Measurements from ENCODE around the gene TLR1.
A peak's percentile ranks its signal among the peaks of the same experiment; 100 is the strongest.
"Not testable (repeated sequence)": the region's sequence is repeated elsewhere in the genome, so short reads cannot be mapped to it uniquely, and the experiment has no call there.

TLR1 gene, protein sequence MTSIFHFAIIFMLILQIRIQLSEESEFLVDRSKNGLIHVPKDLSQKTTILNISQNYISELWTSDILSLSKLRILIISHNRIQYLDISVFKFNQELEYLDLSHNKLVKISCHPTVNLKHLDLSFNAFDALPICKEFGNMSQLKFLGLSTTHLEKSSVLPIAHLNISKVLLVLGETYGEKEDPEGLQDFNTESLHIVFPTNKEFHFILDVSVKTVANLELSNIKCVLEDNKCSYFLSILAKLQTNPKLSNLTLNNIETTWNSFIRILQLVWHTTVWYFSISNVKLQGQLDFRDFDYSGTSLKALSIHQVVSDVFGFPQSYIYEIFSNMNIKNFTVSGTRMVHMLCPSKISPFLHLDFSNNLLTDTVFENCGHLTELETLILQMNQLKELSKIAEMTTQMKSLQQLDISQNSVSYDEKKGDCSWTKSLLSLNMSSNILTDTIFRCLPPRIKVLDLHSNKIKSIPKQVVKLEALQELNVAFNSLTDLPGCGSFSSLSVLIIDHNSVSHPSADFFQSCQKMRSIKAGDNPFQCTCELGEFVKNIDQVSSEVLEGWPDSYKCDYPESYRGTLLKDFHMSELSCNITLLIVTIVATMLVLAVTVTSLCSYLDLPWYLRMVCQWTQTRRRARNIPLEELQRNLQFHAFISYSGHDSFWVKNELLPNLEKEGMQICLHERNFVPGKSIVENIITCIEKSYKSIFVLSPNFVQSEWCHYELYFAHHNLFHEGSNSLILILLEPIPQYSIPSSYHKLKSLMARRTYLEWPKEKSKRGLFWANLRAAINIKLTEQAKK

DNA sequence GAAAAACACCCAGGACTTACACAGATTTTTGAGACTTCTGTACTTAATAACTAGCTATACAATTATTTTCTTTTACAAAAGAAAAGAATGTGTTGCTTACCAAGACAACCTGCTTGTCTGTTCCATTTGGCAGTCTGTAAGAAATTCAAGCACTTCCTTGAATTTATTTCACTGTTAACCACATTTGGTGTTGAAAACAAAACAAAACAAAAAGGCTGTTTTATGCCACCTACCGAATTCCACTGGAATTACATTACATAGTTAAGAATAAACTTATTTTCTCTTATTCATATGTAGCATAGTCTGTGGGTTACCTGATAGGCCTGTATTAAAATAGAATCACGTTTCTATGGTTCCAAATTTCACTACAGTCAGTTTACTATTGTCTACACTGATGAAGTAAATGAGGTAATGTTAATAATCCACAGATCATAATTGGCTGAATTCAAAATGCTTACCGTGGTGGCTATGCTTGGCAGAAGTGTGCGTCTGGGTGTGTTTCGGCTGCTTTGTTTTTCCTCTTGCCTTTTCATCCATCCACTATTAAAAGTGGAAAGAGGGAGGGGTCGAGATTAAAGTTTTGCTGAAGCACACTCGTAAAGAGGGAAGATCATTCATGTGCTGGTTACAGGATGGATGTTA, at the start of gene TLR1:
Gene TLR1 (minus strand): TSS at position 138 of the 642 bp plus-strand sequence. CDS start 5,960 bp downstream, outside the sequence.
- peak; percentile 12 for DNase-seq

DNA sequence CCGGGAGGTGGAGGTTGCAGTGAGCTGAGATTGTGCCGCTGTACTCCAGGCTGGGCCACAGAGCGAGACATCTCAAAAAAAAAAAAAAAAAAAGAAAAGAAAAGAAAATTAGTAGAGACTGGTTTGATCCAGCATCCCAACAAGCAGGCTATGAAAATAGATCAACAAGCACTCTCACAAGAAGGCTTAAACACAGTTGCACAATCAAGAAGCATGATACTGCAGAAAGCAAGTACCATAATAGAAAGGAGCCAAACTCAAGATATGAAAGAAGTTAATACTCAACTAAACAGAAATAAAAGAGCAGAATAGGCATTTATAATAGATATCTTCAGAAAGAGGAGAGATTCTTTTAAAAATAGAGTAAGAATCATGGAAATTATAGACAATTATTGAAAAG, 41.4 kb upstream of the TLR1 start:
- no peak for DNase-seq

DNA sequence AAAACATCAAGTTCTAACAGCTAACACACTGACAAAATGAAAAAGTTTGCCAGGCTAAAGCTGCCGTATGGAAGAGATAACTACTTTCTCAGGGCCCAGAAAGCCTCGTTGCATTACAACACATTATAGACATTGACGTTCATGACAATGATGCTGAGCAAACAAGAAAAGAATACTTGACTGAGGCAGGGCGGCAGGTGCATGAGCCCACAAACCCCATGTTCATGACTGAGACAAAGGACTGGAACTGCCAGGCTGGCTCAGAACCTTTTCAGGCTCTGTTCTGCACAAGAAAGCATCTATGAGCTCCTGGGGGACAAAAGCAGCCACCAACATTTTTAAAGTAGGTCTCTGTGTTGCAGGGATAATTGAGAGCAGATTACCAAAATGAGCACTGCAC, 38.4 kb upstream of the TLR1 start:
- DNase-seq: no peak

DNA sequence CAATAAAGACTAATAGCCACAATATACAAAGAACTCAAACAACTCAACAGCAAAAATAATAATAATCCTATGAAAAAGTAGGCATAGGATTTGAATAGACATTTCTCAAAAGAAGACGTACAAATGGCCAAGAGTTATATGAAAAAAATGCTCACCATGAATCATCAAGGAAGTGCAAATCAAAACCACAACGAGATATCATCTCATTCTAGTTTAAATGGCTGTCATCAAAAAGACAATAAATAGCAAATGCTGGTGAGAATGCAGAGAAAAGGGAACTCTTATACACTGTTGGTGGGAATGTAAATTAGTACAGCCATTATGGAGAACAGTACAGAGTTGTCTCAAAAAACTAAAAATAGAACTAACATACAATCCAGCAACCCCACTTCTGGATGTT, 33.3 kb upstream of the TLR1 start:
- DNase-seq: no peak

DNA sequence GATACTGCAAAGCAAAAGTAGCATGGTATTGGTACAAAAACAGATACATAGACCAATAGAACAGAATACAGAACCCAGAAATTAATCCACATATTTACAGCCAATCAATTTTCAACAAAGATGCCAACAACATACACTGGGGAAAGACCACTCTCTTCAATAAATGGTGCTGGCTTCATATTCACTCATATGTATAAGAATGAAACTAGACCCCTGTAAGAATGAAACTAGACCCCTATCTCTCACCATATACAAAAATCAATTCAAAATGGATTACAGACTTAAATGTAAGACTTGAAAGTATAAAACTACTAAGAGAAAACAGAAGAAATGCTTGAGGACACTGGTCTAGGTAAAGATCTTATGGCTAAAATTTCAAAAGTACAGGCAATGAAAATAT, 32.7 kb upstream of the TLR1 start:
- no peak for DNase-seq

DNA sequence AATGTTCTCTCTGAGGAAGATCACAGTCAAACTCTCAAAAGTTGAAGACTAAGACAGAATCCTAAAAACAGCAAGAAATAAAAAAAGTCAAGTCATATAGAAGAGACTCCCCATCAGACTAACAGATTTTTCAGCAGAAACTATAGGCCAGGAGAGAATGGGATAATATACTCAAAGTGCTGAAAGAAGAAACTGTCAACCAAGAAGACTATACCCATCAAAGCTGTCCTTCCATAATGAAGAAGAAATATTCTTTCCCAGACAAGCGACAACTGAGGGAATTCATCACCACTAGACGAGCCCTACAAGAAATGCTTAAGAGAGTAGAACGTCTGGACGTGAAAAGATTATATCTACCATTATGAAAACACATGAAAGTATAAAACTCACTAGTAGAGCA, 30.0 kb upstream of the TLR1 start:
- no peak for DNase-seq

DNA sequence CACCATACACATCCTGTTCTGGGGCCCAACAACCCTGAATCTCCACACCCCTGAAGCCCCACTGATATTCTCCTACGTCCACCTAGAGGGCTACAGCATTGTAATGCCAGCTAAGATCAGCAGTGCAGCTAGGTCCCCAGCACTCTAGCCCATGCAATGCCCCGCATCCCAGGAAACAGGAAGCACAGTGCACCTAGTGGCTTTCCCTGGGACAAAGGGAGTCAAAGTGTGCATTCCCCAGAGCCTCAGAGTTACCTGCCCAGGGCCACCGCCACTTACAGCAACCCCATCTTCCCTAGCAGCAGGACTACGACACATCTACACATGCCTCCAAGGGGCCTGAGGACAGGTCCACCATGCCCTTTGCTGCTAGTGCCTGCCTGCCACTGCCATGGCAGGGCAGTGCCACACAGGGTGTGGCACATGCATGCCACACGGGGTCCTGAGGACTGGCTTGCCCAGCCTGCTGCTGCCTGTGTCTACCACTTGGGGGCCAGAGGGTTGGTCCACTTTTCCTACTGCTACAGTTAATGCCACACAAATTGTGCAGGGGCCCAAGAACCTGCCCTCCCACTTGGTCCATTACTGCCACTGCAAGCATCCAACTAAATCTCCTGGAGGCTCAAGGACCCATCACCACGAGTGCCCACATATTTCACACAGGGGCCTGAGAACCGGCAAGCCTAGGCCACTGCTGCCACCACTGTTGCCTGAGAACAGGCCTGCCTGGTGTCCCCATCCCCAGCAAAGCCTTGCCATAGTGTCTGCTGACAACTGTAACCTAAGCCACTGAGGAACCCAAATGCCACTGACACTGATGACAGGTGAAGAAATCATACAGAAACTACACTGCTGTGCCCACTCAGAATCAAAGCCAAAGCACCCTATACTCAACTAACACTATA, 28.3 kb upstream of the TLR1 start:
- no peak for DNase-seq

DNA sequence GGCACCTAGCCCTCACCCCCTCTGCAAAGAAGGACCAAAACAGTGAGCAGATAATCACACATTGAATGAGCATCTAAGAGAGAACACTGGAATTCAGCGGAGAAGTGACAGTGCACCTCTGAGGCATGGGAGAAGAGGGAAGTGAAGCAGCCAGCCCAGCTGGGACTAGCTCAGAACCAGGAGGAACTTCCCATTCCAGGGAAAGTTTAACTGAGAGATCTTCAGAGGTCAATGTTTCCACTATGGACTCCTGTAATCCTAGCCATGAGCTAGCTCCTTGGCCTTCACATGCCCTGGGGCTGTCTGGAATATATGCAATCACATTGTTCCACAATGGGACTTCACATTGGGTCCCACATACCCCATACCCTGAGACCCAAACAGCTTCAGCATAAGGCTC, 27.6 kb upstream of the TLR1 start:
- no peak for DNase-seq

DNA sequence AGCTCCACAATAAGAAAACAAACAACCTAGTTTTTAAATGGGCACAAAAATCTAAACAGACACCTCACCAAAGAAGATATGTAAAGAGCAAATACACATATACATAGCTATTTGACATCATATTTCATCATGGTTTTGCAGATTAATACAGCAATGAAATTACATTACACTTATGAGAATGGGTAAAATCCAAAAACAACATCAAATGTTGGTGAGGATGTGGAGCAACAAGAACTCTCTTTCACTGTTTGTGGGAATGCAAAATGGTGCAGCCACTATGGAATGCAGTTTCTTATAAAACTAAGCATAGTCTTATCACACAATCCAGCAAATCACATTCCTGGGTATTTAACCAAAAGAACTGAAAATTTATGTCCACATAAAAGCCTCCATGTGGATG, 27.1 kb upstream of the TLR1 start:
- DNase-seq: no peak

DNA sequence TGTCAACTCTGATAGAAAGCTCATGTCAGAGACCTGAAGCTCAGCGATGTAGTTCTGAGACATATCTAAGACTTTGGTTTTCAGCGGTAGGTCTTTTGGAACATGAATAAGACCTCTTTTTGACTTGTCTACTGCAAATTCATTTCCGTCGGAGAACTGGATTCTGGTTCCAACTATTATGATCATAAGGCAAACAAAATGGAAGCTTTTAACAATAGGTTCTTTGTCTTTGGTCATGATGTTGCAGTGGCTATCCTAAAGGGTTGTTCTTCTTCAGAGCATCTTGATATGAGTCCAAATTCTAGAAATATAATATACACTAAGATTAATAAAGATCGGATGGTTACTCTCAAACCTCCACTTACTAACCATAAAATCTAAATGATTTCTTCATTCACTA, 24.6 kb upstream of the TLR1 start:
- no peak for DNase-seq

DNA sequence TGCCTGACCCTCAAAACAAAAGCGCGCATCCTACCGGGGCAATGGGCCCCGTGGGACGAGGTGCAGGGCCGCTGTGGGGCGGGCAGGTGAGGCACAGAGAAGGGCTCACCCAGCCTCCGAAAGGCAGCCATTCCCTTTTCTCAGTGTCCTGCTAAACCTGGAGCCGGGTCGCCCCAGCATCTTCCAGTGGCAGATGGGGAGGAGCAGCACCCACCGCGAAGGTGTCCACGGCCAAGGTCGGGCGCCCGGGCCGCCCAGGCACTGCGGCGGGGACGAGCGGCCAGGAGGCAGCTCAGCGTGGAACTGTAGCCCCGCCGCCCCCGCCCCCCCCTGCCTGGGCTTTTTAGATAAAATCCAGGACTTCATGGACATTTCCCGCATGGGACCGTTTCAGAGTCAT, 19.2 kb upstream of the TLR1 start:
- no peak for DNase-seq

DNA sequence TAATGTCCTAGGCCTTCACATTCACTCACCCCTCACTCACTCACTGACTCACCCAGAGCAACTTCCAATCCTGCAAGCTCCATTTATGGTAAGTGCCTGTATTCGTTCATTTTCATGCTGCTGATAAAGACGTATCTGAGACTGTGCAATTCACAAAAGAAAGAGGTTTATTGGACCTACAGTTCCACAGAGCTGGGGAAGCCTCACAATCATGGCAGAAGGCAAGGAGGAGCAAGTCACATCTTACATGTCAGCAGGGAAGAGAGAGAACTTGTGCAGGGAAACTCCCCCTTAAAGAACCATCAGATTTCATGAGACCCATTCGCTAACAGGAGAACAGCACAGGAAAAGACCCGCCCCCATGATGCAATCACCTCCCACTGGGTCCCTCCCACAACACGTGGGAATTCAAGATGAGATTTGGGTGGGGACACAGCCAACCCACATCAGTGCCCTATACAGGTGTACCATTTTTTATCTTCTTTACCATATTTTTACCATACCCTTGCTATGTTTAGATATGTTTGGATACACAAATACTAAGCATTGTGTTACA, 18.2 kb upstream of the TLR1 start:
- DNase-seq: no peak

DNA sequence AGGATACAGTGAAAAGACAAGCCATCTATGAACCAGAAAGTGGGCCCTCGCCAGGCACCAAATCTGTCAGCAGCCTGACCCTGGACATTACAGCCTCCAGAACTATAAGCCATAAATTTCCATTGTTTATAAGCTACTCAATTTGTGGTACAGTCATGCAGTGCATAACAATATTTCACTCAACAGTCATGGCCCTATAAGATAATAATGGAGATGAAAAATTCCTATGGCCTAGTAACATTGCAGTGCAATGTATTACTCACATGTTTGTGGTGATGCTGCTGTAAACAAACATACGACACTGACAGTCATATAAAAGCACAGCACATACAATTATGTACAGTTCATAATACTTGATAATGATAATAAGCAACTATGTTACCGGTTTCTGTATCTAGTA, 17.1 kb upstream of the TLR1 start:
- no peak for DNase-seq

DNA sequence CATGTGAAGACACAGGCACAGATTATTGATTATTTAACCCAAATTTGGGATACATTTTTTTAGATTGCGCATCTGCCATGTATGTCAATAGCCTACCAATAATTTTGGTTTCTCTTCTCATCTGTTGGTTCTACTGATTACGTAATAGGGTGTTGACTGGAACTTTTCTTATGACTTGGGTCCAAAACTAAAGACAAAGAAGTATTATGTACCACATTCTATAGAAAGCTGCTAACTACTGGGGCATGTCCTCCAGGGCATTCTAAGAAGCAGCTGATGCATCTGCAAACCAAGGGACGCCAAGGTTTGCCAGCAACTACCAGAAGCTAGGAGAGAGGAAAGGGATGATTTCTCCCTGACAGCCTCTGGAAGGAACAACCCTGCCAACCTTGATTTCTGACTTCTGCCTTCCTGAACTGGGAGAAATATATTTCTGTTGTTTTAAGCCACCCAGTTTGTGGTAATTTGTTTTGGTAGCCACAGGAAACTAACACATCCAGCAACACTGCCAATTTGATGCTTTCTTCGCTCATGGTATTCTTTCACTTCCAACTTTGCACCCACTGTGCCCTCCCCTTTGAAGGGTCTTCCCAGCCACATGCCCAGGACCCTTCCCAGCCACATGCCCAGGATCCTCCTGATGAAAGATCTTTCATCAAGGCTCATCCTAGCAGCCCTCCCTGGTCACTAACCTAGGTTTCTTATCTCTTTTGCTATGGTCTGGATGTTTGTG, 15.9 kb upstream of the TLR1 start:
- no peak for DNase-seq

DNA sequence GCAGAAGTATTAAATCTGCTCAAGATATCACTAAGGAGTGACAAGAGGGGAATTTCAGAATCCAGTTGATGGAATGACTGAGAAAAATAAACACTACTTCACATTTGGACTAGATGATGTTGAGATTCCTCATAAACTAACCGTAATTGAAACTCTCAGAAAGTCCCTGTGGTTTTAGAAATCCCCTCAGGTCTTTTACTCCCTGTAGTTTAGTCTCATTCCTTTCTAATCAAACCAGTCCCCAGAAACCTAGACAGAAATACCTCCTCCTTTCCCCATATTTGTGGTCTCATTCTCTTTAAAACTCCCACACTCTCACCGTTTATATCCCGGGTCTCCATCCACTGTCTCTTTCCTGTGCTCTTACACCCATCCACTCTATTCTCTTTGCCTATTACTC, 15.0 kb upstream of the TLR1 start:
- DNase-seq: no peak

DNA sequence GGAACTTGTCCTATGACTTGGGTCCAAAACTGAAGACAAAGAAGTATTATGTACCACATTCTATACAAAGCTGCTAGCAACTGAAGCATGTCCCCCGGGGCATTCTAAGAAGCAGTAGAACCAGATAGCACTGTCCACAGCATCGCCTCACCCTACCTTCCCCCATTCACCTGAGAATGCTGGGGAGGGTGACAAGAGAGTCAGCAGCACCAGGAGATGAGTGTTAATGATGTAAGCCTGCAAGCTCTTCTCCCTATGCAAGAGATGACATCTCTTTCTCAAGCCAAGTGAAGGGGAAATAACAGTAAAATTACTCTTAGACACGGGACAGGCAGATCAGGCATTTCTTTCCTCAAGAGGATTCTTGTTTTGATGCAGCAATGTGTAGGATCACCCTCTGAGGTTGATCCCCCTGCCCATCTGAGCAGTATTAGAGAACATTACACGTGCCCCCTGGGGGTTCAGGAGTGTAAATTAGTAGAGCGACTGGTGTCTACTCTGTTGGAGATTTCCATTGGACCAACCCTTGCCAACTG, 13.9 kb upstream of the TLR1 start:
- DNase-seq: no peak

DNA sequence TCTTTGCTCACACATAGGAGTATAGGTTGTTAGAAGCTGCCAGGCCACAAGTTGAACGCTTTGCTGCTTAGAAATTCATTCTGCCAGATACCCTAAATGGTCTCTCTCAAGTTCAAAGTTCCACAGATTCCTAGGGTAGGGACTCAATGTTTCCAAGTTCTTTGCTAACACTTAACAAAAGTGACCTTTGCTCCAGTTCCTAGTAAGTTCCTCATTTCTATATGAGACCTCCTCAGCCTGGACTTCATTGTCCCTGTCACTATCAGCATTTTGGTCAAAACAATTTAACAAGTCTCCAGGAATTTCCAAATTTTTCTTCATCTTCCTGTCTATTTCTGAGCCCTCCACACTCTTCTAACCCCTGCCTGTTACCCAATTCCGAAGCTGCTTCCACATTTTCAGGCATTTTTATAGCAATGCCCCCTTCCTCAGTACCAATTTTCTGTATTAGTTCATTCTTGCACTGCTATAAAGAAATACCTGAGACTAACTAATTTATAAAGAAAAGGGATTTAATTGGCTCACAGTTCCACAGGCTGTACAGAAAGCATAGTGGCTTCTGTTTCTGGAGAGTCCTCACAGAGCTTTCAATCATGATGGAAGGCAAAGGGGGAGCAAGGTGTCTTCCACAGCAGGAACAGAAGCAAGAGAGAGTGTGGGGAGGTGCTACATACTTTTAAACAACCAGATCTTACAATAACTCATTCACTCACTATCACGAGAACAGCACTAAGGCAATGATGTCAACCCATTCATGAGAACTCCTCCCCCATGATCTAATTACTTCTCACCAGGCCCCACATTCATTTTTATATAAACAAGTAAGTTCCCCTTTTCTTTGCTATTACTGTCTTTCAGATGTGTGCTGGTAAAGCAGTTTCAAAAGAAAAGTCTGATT, 11.5 kb upstream of the TLR1 start:
- DNase-seq: no peak

DNA sequence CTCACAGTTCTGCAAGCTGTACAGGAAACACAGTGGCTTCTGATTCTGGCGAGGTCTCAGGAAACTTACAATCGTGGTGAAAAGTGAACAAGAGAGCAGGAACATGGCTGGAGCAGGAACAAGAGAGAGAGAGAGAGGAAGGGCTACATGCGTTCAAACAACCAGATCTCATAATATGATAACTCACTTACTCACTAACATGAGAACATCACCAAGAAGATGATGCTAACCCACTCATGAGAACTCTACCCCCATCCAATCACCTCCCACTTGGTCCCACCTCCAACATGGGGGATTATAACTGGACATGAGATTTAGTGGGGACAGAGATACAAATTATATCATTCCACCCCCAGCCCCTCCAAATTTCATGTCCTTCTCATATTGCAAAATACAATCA, 9.8 kb upstream of the TLR1 start:
- DNase-seq: no peak

DNA sequence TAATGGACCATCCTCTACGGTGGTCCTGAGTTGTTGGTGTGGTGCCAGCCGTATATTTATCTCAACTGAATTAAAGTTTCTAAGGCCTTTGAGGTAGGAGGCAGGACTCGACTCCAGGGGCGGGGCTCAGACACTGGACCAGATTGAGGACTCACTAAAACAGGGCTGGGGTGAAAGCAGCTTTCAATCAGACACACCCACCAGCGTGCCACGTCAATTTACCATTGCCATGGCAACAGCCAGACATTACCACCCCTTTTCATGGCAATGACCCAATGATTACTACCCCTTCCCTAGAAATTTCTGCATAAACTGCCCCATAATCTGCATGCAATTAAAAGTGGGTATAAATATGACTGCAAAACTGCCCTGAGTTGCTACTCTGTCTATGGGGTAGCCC, 6.7 kb upstream of the TLR1 start:
- DNase-seq: no peak

DNA sequence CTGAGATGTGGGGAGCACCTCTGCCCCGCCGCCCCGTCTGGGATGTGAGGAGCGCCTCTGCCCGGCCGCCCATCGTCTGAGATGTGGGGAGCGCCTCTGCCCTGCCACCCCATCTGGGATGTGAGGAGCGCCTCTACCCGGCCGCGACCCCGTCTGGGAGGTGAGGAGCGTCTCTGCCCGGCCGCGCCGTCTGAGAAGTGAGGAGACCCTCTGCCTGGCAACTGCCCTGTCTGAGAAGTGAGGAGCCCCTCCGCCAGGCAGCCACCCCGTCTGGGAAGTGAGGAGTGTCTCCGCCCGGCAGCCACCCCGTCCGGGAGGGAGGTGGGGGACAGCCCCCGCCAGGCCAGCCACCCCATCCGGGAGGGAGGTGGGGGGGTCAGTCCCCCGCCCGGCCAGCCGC, 2.9 kb upstream of the TLR1 start:
- not testable (repeated sequence) for DNase-seq

All from NCI-H69 (cell line).